AG04450 (cell line): Measurements from ENCODE around the gene PPARA. TPM values are rescaled to one million over a fixed set of nuclear protein-coding genes. Genes with fewer than 3 reads are reported as not detected.

Experiments
- CTCF ChIA-PET: fragments of 300-600, 350-600 bp; formaldehyde crosslinking; extraction: SDS; loops from one replicate; lab custom pipeline; 2022; ENCODE audit warnings: antibody characterized with exemption, inconsistent platforms; lab: Charles Lee
- POLR2A ChIA-PET: fragments of 350-600 bp; formaldehyde crosslinking; extraction: SDS; loops from one replicate; lab custom pipeline; 2021; ENCODE audit warnings: antibody characterized with exemption, inconsistent platforms; lab: Yijun Ruan, JAX
- DNase-seq: peaks from one replicate; pipeline ENCODE4 v3.0.0-alpha.2; 2011; ENCODE audit warnings: low read depth, low spot score
- H3K27ac ChIP-seq: one replicate; pipeline ENCODE4 v1.5.1; 2012; ENCODE audit warnings: low read depth, low read length, control low read depth
- H3K27me3 ChIP-seq: one replicate; pipeline ENCODE4 v1.6.0; 2012; ENCODE audit warnings: low read length; ENCODE audit not compliant: control insufficient read depth, insufficient read depth
- H3K4me3 ChIP-seq: 2 replicates; pipeline ENCODE4 v1.5.1; 2011; ENCODE audit warnings: mild to moderate bottlenecking, low read depth, low read length, control low read depth
- H3K9me3 ChIP-seq: 2 replicates; pipeline ENCODE4 v1.5.1; 2012; ENCODE audit warnings: low read length; ENCODE audit not compliant: control insufficient read depth, insufficient read depth
- CTCF ChIP-seq: IDR thresholded peaks from 2 replicates; pipeline ENCODE4 v1.5.1; 2011; ENCODE audit warnings: low read depth, low read length, control low read depth, inconsistent platforms
- polyA plus RNA-seq: library from polyadenylated mRNA; depleted of rRNA; stranded (reverse); fragments of >200 nt; gene quantifications from 2 replicates; pipeline ENCODE4 v1.2.3, GENCODE V29; 2011

The PPARA gene
- polyA plus RNA-seq, 1 experiment: 10.4 TPM

DNA sequence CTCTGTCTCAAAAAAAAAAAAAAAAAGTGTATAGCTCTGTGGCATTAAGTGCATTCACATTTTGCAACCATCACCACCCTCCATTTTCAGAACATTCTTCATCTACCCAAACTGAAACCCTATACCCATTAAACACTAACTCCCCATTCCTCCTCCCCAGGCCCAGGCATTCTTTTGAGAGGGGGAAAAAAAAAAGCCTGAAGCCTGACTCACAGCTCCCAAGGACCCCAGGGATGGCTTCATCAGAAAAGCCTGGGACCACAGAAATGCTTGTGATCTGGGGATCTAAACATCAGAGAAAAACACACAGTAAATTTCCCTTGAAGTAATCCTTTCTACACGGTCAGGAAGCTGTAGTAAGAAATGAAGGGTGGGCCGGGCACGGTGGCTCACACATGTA lies 135.7 kb downstream of the PPARA start:
- no peaks in the 10 kb centered on the region; the same call in 1 of the 2 replicates for H3K9me3 ChIP-seq
- POLR2A ChIA-PET: interaction anchor here (1.0 kb wide), 1 partner anchor 18 kb away, joined by 3 read pairs; the partner anchor contains the start of gene TTC38
- CTCF ChIA-PET: no interaction called here
- no peaks in the 10 kb centered on the region for H3K27me3 ChIP-seq
- no peak overlapping the region for H3K4me3 ChIP-seq
- TF ChIP-seq CTCF: no peak
- DNase-seq: no peak
- no peak overlapping the region for H3K27ac ChIP-seq

DNA sequence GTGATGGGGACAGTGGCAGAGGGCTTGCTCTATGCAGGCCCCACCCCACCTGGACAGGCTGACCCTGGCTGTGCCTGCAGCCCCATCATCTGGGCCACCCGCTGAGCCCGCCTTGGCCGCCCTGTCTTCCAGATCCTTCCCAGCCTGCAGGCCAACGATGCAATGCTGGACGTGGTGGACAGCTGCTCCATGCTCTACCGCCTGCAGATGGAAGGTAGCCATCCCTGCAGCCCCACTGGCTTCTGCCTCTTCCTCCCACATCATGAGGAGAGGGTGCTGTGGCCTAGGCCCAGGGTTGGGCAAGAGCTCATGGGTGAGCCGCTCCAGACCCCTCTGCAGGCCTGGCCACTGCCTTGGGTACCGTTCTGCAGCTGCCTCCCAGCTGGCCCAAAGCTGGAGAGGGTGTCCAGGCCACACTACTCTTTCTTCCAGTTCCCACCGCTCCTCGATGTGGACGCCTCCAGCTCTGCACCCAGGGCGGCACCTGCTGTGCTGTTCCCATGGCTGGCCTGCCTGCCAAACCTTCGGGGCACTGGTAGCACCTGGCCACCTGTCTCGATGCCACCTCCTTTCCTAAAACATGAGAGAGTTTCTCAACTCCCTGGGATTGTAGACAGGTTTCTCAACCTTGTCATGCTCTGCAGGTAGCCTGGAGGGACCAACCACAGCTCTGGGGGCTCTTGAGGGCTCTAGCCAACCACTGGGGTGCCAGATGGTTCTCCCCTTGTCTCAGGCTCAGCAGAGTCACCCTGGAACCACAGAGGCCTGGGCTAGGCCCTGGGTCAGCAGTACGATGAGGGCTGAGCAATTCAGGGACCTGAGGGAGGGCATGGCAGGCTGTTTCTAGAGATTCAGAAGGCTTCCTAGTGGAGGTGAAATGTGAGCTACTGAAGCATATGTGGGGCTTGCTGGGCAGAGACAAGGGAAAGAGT lies 136.9 kb downstream of the PPARA start:
- Histone ChIP-seq H3K9me3 (peaks cover 7% of the 10 kb centered on the region), H3K27ac (no peak overlapping the region), H3K4me3 (no peak overlapping the region), H3K27me3 (no peaks in the 10 kb centered on the region)
- CTCF ChIA-PET: no interaction called here
- POLR2A ChIA-PET: no interaction called here
- DNase-seq: no peak
- TF ChIP-seq CTCF: no peak

DNA sequence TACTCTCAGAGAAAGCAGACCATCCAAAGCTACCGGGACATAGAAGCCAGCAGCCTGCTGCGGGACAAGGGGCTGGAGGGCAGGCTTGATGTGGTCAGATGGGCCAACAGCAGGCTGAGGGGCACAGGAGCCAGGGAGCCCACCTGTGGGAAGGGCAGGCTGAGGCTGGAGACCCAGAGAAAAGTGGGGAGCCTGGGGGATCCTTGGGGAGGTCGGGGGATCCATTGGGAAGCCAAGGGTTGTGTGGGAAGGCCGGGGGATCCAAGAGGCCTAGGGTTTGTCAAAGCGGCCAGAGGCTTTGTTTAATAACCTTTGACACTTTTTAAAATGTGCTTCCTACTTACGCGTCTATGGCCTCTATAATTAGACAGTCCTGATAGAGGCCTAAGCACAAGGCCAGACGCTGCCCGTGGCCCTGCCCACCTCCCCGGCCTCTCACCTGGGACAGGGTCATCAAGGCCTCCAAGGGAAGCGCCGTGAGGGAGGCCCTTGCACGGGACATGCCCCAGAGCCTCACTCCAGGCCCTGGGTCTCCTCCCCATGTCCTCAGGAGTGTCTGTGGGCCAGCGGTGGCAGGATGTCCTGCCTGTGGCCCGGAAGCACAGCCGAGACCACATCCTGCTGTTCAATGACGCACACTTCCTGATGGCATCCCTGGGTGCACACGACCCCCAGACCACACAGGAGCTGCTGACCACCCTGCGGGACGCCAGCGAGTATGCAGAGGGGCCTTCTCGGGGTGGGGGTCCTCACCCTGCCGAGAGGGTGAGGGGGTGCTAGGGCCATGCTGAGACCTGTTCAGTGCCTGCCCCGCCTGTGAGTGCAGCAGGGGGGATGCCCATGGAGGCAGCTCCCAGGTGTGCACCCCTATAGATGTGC lies 137.8 kb downstream of the PPARA start:
- no peak overlapping the region for H3K4me3 ChIP-seq
- H3K9me3 ChIP-seq: peaks cover 10% of the 10 kb centered on the region
- no peak overlapping the region for H3K27ac ChIP-seq
- ChIA-PET POLR2A (no interaction called here), CTCF (no interaction called here)
- H3K27me3 ChIP-seq: no peaks in the 10 kb centered on the region
- DNase-seq: no peak
- TF ChIP-seq CTCF: no peak

- no peak overlapping the region for H3K4me3 ChIP-seq
- no peak for TF ChIP-seq CTCF
- peaks cover 10% of the 10 kb centered on the region for H3K9me3 ChIP-seq
- H3K27me3 ChIP-seq: no peaks in the 10 kb centered on the region
- no peak for DNase-seq
- ChIA-PET POLR2A (no interaction called here), CTCF (no interaction called here)
- no peak overlapping the region for H3K27ac ChIP-seq
Observed at GRCh38 chr22:46288846-46289243, 138.5 kb downstream of the PPARA start.
